GM13976 (cell line): ENCODE measurements around the gene RAD18.

Experiments used
- DNase-seq: peaks from one replicate; pipeline ENCODE4 v3.0.0; 2012; ENCODE audit warnings: low spot score
- in situ Hi-C: fragments of 300-500 bp; cut with MboI; formaldehyde crosslinking; loops from one replicate; pipeline ENCODE4 v1.12.0; 2022; ENCODE audit warnings: low sequenced_read_pairs, mixed read lengths, inconsistent platforms; ENCODE audit not compliant: unreplicated experiment
- TF ChIP-seq, protein P1 (sequence below): IDR thresholded peaks from 2 replicates; pipeline ENCODE4 v1.5.1; 2012; ENCODE audit warnings: borderline replicate concordance, mild to moderate bottlenecking; ENCODE audit not compliant: insufficient read depth; ENCODE audit errors: extremely low read depth, missing control alignments, control extremely low read depth

RAD18 gene

DNA sequence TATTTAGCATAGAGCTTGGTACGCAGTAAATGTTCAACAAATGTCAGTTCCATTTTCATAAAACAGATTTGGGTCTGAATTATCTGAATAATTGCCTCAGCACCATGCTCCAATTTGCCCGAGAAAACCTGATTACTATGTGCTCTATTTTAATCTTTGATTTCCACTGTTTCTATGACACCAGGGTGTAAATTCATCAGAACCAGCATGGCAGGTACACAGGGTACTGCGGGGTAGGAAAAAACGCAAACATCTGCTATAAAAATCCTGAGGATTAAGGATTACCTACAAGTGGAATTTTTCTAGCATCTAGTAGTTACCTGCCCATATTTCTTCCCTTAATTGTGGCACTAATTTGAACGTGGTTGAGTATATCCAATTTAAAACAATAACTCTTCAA, 70.3 kb downstream of the RAD18 start:
- no peak for DNase-seq
- in situ Hi-C loops, result no loop called here
- TF ChIP-seq, protein P1, sequence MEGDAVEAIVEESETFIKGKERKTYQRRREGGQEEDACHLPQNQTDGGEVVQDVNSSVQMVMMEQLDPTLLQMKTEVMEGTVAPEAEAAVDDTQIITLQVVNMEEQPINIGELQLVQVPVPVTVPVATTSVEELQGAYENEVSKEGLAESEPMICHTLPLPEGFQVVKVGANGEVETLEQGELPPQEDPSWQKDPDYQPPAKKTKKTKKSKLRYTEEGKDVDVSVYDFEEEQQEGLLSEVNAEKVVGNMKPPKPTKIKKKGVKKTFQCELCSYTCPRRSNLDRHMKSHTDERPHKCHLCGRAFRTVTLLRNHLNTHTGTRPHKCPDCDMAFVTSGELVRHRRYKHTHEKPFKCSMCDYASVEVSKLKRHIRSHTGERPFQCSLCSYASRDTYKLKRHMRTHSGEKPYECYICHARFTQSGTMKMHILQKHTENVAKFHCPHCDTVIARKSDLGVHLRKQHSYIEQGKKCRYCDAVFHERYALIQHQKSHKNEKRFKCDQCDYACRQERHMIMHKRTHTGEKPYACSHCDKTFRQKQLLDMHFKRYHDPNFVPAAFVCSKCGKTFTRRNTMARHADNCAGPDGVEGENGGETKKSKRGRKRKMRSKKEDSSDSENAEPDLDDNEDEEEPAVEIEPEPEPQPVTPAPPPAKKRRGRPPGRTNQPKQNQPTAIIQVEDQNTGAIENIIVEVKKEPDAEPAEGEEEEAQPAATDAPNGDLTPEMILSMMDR, result no peak

GRCh38 chr3:8891774-8892173, 71.5 kb downstream of the RAD18 start:
- DNase-seq, result no peak
- TF ChIP-seq, protein P1, result no peak
- in situ Hi-C loops, result no loop called here

GRCh38 chr3:8891303-8891702, 72.0 kb downstream of the RAD18 start:
- no peak for DNase-seq
- TF ChIP-seq, protein P1, result no peak
- in situ Hi-C loops, result no loop called here

GRCh38 chr3:8888301-8888915, 74.9 kb downstream of the RAD18 start:
- DNase-seq, result no peak
- in situ Hi-C loops, result no loop called here
- TF ChIP-seq, protein P1, result no peak

DNA sequence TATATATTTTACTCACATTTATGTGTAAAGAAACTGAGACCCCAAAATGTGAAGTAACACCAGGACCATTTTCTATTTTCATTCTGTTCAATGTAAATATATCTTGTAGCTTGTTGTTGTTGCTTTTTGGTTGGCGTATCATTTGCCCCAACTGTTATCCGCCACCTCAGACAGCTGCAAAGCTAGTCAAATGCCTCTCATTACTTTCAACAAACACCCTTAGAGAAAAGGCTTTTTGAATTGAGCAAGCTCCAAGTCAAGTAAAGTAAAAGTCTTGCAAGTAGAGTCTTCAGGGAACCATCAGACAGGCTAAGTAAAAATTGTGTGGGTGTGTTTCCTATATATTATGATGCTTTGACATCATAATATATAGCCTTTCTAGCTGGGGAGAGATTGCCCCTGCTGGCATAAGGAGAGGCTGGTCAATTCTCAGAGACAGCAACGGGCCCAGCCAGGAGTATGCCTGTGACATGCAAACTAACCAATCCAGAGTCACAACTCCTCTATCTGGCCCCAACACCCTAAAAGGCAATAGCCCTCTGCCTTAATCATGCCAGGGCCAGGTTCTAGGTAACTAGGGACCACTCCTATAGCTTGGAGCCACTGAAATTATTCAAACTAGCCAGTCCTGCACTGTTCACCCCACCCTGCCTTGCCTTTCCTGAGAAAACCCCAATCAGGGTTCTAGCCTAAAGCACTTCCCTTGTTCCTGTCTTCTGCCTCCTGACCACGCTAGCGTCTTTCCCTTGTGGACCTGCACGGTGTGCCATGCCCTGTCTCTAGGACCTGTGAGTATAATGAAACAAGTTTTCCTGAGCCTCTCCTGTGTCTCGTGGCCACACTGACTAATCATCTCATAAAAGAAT, 75.6 kb downstream of the RAD18 start:
- TF ChIP-seq, protein P1, result no peak
- in situ Hi-C loops, result no loop called here
- no peak for DNase-seq

DNA sequence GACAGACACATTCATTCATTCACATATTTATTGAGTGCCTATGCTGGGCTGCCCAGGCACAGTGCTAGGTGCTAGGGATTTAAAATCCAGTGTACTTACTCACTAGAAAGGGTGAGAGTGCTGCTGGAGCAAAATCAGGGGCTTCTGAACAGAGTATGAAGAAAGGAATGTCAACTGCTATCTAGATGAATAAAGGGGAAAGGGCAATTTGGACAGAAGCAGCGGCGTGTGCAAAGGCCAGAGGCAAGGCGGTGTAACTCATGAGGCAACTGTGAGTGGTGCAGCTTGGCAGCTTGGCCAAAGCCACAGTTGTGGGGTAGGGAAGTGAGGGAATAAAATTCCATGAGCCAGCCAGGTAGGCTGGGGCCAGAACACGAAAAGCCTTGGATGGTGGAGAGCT, 76.7 kb downstream of the RAD18 start:
- DNase-seq, result no peak
- TF ChIP-seq, protein P1, result no peak
- in situ Hi-C loops, result no loop called here
